Astrocyte (in vitro differentiated cells and primary cell): ENCODE data around the gene C12orf76. TPM values are rescaled to one million over a fixed set of nuclear protein-coding genes. Genes with fewer than 3 reads are reported as not detected.

ENCODE experiments used
- DNase-seq: peaks from one replicate; pipeline ENCODE4 v3.0.0-alpha.2; 2010; ENCODE audit warnings: low read depth
- FAIRE-seq: peaks from 2 replicates; lab custom pipeline; 2011; peaks lifted over from hg19 to GRCh38; lab: Jason Lieb, UNC
- H2AFZ ChIP-seq: 2 replicates; pipeline ENCODE4 v1.6.0; 2012; ENCODE audit warnings: low read depth, low read length, inconsistent platforms
- H3K27ac ChIP-seq: 2 replicates; pipeline ENCODE4 v1.5.1; 2011; ENCODE audit warnings: low read depth, low read length, inconsistent platforms
- H3K27me3 ChIP-seq: 2 replicates; pipeline ENCODE4 v1.6.0; 2011; ENCODE audit warnings: low read length, inconsistent platforms; ENCODE audit not compliant: insufficient read depth
- H3K36me3 ChIP-seq: 2 replicates; pipeline ENCODE4 v1.5.1; 2011; ENCODE audit warnings: low read length, inconsistent platforms; ENCODE audit not compliant: insufficient read depth
- H3K4me1 ChIP-seq: 2 replicates; pipeline ENCODE4 v1.5.1; 2011; ENCODE audit warnings: low read length, inconsistent platforms; ENCODE audit not compliant: insufficient read depth
- H3K4me2 ChIP-seq: 2 replicates; pipeline ENCODE4 v1.6.0; 2012; ENCODE audit warnings: low read length, inconsistent platforms
- H3K4me3 ChIP-seq: 2 replicates; pipeline ENCODE4 v1.5.1; 2011; ENCODE audit warnings: low read depth, mild to moderate bottlenecking, low read length, inconsistent platforms; ENCODE audit not compliant: insufficient read depth
- H3K79me2 ChIP-seq: 2 replicates; pipeline ENCODE4 v1.6.0; 2012; ENCODE audit warnings: mild to moderate bottlenecking, low read length, inconsistent platforms; ENCODE audit not compliant: insufficient read depth
- H3K9ac ChIP-seq: 2 replicates; pipeline ENCODE4 v1.6.0; 2012; ENCODE audit warnings: mild to moderate bottlenecking, low read length, inconsistent platforms
- H3K9me3 ChIP-seq: 2 replicates; pipeline ENCODE4 v1.5.1; 2012; ENCODE audit warnings: low read depth, mild to moderate bottlenecking, low read length, inconsistent platforms; ENCODE audit not compliant: insufficient read depth
- H4K20me1 ChIP-seq: 2 replicates; pipeline ENCODE4 v1.6.0; 2012; ENCODE audit warnings: low read length, inconsistent platforms; ENCODE audit not compliant: insufficient read depth
- H3K27ac Mint-ChIP-seq: one replicate; pipeline ENCODE4 v1.8.0; 2021; ENCODE audit warnings: mild to moderate bottlenecking, mixed read lengths; ENCODE audit not compliant: unreplicated experiment
- H3K27me3 Mint-ChIP-seq: one replicate; pipeline ENCODE4 v1.8.0; 2021; ENCODE audit warnings: low read depth, mixed read lengths; ENCODE audit not compliant: unreplicated experiment
- H3K36me3 Mint-ChIP-seq: one replicate; pipeline ENCODE4 v1.8.0; 2021; ENCODE audit warnings: low read depth, mixed read lengths; ENCODE audit not compliant: unreplicated experiment
- H3K4me1 Mint-ChIP-seq: one replicate; pipeline ENCODE4 v1.8.0; 2021; ENCODE audit warnings: low read depth, mixed read lengths; ENCODE audit not compliant: unreplicated experiment
- H3K4me3 Mint-ChIP-seq: one replicate; pipeline ENCODE4 v1.8.0; 2021; ENCODE audit warnings: mild to moderate bottlenecking, moderate library complexity, mixed read lengths; ENCODE audit not compliant: unreplicated experiment
- H3K9me3 Mint-ChIP-seq: one replicate; pipeline ENCODE4 v1.8.0; 2021; ENCODE audit warnings: mild to moderate bottlenecking, mixed read lengths; ENCODE audit not compliant: unreplicated experiment
- EZH2 ChIP-seq: IDR thresholded peaks from 2 replicates; pipeline ENCODE4 v1.6.1; 2012; ENCODE audit warnings: mild to moderate bottlenecking, low read length, inconsistent platforms; ENCODE audit not compliant: insufficient read depth
- total RNA-seq: library from RNA; stranded (reverse); gene quantifications from 2 replicates; pipeline ENCODE4 v1.2.1, GENCODE V29; 2021
- TF ChIP-seq, protein P1 (sequence below): IDR thresholded peaks from 2 replicates; pipeline ENCODE4 v1.5.1; 2011; ENCODE audit warnings: low read depth, mild to moderate bottlenecking, inconsistent platforms, low read length, moderate library complexity; ENCODE audit not compliant: insufficient read depth

Gene C12orf76
- total RNA-seq, 1 donor from 2014 or later: 13.0 TPM

DNA sequence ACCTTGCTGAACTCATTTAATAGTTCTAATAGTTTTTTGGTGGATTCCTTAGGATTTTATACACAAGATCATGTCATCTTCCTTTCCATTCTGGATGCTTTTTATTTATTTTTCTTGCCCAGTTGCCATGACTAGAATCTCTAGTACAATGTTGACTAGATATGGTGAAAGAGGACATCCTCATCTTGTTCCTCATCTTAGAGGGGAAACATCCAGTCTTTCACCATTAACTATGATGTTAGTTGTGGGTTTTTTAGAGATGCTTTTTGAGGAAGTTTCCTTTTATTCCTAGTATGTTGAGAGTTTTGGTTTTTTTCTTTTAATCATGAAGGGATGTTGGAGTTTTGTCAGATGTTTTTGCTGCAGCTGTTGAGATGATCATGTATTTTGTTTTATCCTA, 40.4 kb downstream of the C12orf76 start:
- no peaks in the 10 kb centered on the region for H3K4me1 Mint-ChIP-seq
- Histone ChIP-seq H3K4me3 (no peak overlapping the region), H3K9me3 (no peaks in the 10 kb centered on the region), H3K9ac (no peak overlapping the region), H3K79me2 (peaks cover 98% of the 10 kb centered on the region), H3K36me3 (peaks cover 14% of the 10 kb centered on the region), H3K4me2 (no peak overlapping the region), H3K27me3 (no peaks in the 10 kb centered on the region), H4K20me1 (peaks cover 38% of the 10 kb centered on the region), H3K4me1 (peaks cover 7% of the 10 kb centered on the region), H2AFZ (no peak overlapping the region), H3K27ac (no peak overlapping the region)
- no peaks in the 10 kb centered on the region for H3K9me3 Mint-ChIP-seq
- DNase-seq (no peak), FAIRE-seq (no peak)
- no peak for TF ChIP-seq EZH2
- TF ChIP-seq, protein P1, sequence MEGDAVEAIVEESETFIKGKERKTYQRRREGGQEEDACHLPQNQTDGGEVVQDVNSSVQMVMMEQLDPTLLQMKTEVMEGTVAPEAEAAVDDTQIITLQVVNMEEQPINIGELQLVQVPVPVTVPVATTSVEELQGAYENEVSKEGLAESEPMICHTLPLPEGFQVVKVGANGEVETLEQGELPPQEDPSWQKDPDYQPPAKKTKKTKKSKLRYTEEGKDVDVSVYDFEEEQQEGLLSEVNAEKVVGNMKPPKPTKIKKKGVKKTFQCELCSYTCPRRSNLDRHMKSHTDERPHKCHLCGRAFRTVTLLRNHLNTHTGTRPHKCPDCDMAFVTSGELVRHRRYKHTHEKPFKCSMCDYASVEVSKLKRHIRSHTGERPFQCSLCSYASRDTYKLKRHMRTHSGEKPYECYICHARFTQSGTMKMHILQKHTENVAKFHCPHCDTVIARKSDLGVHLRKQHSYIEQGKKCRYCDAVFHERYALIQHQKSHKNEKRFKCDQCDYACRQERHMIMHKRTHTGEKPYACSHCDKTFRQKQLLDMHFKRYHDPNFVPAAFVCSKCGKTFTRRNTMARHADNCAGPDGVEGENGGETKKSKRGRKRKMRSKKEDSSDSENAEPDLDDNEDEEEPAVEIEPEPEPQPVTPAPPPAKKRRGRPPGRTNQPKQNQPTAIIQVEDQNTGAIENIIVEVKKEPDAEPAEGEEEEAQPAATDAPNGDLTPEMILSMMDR: no peak
- H3K36me3 Mint-ChIP-seq: no peaks in the 10 kb centered on the region
- H3K27ac Mint-ChIP-seq: no peak overlapping the region
- no peaks in the 10 kb centered on the region for H3K27me3 Mint-ChIP-seq
- H3K4me3 Mint-ChIP-seq: no peak overlapping the region

DNA sequence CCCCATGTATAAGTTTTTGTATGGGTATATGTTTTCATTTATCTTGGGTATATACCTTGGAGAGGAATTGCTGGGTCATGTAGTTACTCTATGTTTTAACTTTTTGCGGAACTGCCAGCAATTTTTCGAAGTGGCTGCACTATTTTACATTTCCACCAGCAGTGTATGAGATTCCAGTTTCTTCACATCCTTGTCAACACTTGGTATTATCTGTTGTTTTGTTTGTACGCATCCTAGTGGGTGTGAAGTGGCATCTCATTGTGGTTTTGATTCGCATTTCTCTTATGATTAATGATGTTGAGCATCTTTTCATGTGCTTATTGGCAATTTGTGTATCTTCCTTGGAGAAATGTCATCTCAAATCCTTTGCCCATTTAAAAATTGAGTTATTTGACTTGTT, 42.2 kb downstream of the C12orf76 start:
- FAIRE-seq (no peak), DNase-seq (no peak)
- peaks cover 22% of the 10 kb centered on the region for H3K4me1 ChIP-seq
- Mint-ChIP-seq H3K27ac (no peak overlapping the region), H3K4me3 (no peak overlapping the region), H3K4me1 (no peaks in the 10 kb centered on the region), H3K9me3 (no peaks in the 10 kb centered on the region), H3K27me3 (no peaks in the 10 kb centered on the region), H3K36me3 (no peaks in the 10 kb centered on the region)
- H3K4me2 ChIP-seq: no peak overlapping the region
- peaks cover 33% of the 10 kb centered on the region for H4K20me1 ChIP-seq
- TF ChIP-seq, protein P1: no peak
- no peak for TF ChIP-seq EZH2
- no peak overlapping the region for H3K9ac ChIP-seq
- no peak overlapping the region for H3K4me3 ChIP-seq
- H3K9me3 ChIP-seq: no peaks in the 10 kb centered on the region
- no peaks in the 10 kb centered on the region for H3K27me3 ChIP-seq
- peaks cover 94% of the 10 kb centered on the region for H3K79me2 ChIP-seq
- H2AFZ ChIP-seq: no peak overlapping the region
- no peak overlapping the region for H3K27ac ChIP-seq
- H3K36me3 ChIP-seq: peaks cover 8% of the 10 kb centered on the region

DNA sequence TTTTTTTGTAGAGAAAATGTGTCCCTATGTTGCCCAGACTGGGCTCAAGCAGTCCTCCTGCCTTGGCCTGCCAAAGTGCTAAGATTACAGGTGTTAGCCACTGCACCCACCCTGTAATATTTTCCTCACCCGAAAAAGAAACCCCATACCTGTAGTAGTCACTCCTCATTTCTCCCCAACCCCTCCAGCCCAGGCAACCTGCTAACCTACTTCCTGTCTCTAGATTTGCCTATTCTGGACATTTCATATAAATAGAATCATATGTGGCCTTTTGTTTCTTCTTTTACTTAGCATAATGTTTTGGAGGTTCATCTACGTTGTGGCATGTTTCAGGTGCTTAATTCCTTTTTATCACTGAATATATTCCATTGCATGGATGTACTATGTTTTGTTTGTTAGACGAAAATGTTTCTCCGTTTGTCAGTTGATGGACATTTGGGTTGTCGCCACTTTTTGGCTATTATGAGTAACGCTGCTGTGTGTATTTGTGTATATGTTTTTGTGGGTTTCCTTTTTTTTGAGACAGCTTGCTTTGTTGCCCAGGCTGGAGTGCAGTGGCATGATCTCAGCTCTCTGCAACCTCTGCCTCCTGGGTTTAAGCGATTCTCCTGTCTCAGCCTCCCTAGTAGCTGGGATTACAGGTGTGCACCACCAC, 42.9 kb downstream of the C12orf76 start:
- no peaks in the 10 kb centered on the region for H3K27me3 Mint-ChIP-seq
- no peaks in the 10 kb centered on the region for H3K9me3 Mint-ChIP-seq
- Histone ChIP-seq H3K9me3 (no peaks in the 10 kb centered on the region), H3K27me3 (no peaks in the 10 kb centered on the region), H3K9ac (no peak overlapping the region), H3K4me3 (no peak overlapping the region), H3K27ac (no peak overlapping the region), H2AFZ (no peak overlapping the region), H3K79me2 (peaks cover 92% of the 10 kb centered on the region), H3K4me1 (peaks cover 25% of the 10 kb centered on the region), H4K20me1 (peaks cover 26% of the 10 kb centered on the region), H3K4me2 (no peak overlapping the region), H3K36me3 (peaks cover 8% of the 10 kb centered on the region)
- H3K36me3 Mint-ChIP-seq: no peaks in the 10 kb centered on the region
- DNase-seq: no peak
- no peak overlapping the region for H3K4me3 Mint-ChIP-seq
- no peak for FAIRE-seq
- H3K27ac Mint-ChIP-seq: no peak overlapping the region
- no peak for TF ChIP-seq EZH2
- TF ChIP-seq, protein P1: no peak
- H3K4me1 Mint-ChIP-seq: no peaks in the 10 kb centered on the region
